ENCODE measurements around the gene TRMT44. TPM values are rescaled to one million over a fixed set of nuclear protein-coding genes. Genes with fewer than 3 reads are reported as not detected.

The TRMT44 gene
- total RNA-seq, 4 donors from 2014 or later: 18.1 to 28.3 (median 23.1) TPM

- TF ChIP-seq, protein P1, sequence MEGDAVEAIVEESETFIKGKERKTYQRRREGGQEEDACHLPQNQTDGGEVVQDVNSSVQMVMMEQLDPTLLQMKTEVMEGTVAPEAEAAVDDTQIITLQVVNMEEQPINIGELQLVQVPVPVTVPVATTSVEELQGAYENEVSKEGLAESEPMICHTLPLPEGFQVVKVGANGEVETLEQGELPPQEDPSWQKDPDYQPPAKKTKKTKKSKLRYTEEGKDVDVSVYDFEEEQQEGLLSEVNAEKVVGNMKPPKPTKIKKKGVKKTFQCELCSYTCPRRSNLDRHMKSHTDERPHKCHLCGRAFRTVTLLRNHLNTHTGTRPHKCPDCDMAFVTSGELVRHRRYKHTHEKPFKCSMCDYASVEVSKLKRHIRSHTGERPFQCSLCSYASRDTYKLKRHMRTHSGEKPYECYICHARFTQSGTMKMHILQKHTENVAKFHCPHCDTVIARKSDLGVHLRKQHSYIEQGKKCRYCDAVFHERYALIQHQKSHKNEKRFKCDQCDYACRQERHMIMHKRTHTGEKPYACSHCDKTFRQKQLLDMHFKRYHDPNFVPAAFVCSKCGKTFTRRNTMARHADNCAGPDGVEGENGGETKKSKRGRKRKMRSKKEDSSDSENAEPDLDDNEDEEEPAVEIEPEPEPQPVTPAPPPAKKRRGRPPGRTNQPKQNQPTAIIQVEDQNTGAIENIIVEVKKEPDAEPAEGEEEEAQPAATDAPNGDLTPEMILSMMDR (IDR thresholded peaks at IDR 0.05): no peak
- DNase-seq (ENCODE audit: low spot score): no peak
- ATAC-seq (ENCODE audit: low FRiP score): no peak
Observed at GRCh38 chr4:8467016-8467415, 26.4 kb downstream of the TRMT44 start.

DNA sequence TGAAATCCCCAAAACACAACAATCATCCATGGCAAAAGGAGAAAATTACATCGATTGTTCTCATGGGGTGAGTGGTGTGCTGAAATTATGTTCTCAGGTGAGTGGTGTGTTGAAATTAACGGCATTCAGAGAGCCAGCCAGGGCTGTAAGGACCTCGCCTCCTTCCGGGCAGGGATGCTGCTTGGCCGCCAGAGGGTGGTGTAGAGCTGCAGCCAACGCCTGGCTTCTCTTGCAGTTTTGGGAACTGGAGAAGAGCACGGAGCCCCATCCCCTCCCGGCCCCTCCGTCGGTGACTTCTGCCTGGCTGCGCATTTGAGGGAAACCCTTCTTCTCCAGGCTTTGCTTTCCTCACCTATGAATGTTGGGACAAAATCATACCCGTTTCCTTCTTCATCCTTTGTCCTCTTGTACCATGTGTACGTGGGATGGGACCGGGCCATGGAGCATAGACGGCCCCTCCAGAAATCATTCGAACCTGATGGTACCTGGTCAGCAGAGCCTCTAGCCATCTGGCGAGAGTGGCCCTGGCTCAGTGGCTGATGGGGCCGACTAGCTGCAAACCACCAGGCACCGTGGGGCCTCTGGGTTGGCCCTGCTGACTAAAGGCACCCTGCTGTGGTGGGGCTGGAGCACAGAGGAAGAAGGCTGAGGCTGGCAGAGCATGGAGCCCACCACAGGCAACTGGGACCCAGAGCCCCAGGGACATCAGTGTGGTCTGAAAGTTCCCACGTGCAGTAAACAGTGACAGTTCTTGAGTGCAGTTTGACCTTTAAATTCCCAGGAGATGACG is 28.4 kb downstream of the TRMT44 start:
- TF ChIP-seq, protein P1 (IDR thresholded peaks at IDR 0.05): peak in 1 of 3 donors; percentile 80
- DNase-seq (ENCODE audit: low spot score) (no peak), ATAC-seq (ENCODE audit: low FRiP score) (peak; percentile 38)

GRCh38 chr4:8469550-8469949 is 29.0 kb downstream of the TRMT44 start:
- DNase-seq (ENCODE audit: low spot score): no peak
- TF ChIP-seq, protein P1 (IDR thresholded peaks at IDR 0.05): no peak
- no peak for ATAC-seq (ENCODE audit: low FRiP score)

- ATAC-seq (ENCODE audit: low FRiP score) (no peak), DNase-seq (ENCODE audit: low spot score) (no peak)
- TF ChIP-seq, protein P1 (IDR thresholded peaks at IDR 0.05): no peak
Observed at GRCh38 chr4:8470451-8471024, 30.0 kb downstream of the TRMT44 start.

DNA sequence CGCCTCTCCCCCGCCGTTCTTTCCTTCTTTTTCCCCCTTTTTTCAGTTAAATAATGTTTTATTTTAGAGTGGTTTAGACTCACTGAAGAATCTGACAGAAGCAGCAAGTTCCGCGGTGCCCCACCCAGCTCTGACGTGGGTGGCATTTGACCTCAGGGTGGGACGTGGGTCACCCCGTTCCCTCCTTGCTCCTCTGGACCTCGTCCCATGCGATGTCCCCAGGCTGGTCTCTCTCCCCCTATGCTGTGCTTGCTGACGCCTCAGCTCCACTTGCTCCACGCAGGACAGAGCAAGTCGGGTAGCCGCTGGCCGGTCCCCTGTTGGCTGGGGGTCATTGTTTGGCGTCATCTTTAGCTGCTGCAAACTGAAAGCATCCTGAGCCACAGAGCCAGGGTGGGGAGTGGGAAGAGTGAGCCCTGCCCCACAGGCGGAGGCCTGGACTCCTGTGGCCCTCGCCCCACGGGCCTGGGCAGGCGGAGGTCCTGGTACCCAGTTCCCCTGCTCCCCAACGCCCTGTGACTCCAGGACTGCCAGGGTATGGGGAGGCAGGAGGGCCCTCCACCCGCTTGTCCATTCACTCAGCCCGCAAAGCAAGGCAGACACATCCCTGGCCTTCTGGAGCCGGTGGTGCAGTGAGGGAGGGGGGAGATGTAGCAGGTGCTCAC is 30.8 kb downstream of the TRMT44 start:
- DNase-seq (ENCODE audit: low spot score) (no peak), ATAC-seq (ENCODE audit: low FRiP score) (no peak)
- TF ChIP-seq, protein P1 (IDR thresholded peaks at IDR 0.05): no peak

DNA sequence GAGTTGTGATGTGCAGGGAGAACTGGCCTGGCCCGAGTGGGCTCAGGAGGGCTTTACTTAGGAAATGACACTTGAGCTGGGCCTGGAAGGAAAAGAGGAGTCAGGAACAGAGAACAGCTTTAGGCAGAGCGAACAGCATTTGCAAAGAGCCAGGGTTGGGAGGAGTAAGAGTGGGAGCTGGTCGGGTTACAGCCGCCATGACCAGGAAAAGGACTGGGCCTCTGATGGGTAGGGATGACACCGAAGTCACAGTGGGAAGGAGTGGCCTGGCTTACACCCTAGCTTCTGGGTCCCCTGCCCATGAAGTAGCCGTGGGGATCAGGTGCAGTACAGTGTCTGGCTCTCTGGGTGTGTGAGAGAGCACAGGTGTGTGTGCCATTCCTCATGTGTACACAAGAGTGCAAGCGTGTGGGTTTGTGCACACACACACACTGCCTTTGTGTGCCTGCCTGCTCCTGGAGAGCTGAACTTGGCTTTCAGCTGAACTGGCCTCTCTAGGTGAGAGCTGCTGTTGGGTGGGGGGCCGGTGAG is 31.6 kb downstream of the TRMT44 start:
- ATAC-seq (ENCODE audit: low FRiP score): no peak

More for the DNA sequence above, 31.6 kb downstream of the TRMT44 start:
- TF ChIP-seq, protein P1 (IDR thresholded peaks at IDR 0.05): no peak
- no peak for DNase-seq (ENCODE audit: low spot score)

All from omental fat pad (tissue), 4 donors.